Measurements from ENCODE around the gene GUK1. TPM values are rescaled to one million over a fixed set of nuclear protein-coding genes. Genes with fewer than 3 reads are reported as not detected.

GUK1 gene
- total and polyA plus RNA-seq, 2 of the 8 experiments (the other 6 are each of a cell fraction or from before 2014, with no cell fraction given) = 68.5 to 183 TPM

DNA sequence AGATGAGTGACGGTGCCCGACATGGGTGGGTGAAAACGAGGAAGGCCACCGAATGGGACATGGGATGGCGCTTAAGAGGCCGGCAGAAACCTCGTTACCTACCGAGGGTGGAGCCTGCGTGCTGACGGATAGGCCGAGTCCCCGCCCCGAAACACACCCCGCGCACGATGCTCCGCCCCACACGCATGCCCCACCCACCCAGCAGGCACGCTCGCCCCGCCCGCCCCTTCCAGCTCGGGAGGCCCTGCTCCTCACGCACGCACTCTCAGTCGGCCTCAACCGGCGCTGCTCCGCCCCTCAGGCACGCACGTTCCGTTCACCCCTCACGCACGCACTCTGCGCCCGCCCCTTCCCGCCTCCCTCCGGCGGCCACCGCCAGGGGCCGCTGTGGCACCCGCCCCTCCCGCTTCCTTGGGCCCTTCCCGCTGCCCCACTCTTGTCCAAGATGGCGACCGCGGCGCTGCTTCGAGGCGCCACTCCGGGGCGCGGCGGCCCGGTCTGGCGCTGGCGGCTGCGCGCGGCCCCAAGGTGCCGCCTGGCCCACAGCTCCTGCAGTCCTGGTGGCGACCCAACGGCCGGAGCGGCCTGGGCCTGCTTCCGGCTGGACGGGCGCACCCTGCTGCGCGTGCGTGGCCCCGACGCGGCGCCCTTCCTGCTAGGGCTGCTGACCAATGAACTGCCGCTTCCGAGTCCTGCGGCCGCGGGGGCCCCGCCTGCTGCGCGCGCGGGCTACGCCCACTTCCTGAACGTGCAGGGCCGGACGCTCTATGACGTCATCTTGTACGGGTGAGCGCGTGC lies 25.5 kb downstream of the GUK1 start, which contains the start of gene IBA57:
TSS of gene IBA57 (plus strand) at position 433 of the 798 bp plus-strand sequence. CDS start at position 446, 13 bp downstream.
- H4K91ac ChIP-seq (replicated peaks; ENCODE audit: insufficient read length, low read length) = peak within 1 kb of the TSS; percentile 75
- peak within 1 kb of the TSS; percentile 91 for H3K56ac ChIP-seq (replicated peaks; ENCODE audit: insufficient read length, low read depth, low read length)
- H3K4ac ChIP-seq (replicated peaks; ENCODE audit: insufficient read length, low read depth, low read length) = peak within 1 kb of the TSS; percentile 69
- H2BK12ac ChIP-seq (ENCODE audit: low read depth, low read length) = peak within 1 kb of the TSS; percentile 52; the same call in 1 of the 2 replicates
- ChIA-PET CTCF (ENCODE audit: partially characterized antibody) (interaction anchor here (0.6 to 6.2 kb wide), 13 partner anchors 10 to 910 kb away, joined by 3 to 40 read pairs (median 7); partner anchors contain the start of genes GJC2 and GUK1), POLR2A (ENCODE audit: partially characterized antibody) (interaction anchor here (0.7 to 6.5 kb wide), 21 partner anchors 9 to 292 kb away, joined by 3 to 44 read pairs (median 4); partner anchors contain the start of genes GUK1, MRPL55 and WNT3A)
- peak within 1 kb of the TSS; percentile 92 for H2BK15ac ChIP-seq (ENCODE audit: low read length)
- peak within 1 kb of the TSS; percentile 97 for H2BK120ac ChIP-seq (replicated peaks; ENCODE audit: low read depth, low read length)
- no peak within 1 kb of the TSS for H3K23ac ChIP-seq (ENCODE audit: insufficient read length)
- peaks cover 0 to 23% of the 10 kb centered on the region in 2 experiments; a peak in 2 of 4 replicates for H3K79me2 ChIP-seq (ENCODE audit: control insufficient read depth in 1 of 2, insufficient read depth in 2 of 2, low read length in 2 of 2)
- no peak within 1 kb of the TSS for H3K14ac ChIP-seq (ENCODE audit: insufficient read length)
- H3K27me3 ChIP-seq (replicated peaks in 1 of 4; ENCODE audit: control insufficient read depth in 3 of 4, extremely low read depth in 1 of 4, insufficient read depth in 3 of 4, low read length in 3 of 4) = peaks cover 0 to 3% (median 0%) of the 10 kb centered on the region in 4 experiments; a peak in 2 of 7 replicates
- DNase-seq (ENCODE audit: low read depth in 1 of 2, low spot score in 2 of 2) = peak; percentile 95 to 99
- H3K27ac ChIP-seq (ENCODE audit: low read depth, low read length) = peak within 1 kb of the TSS; percentile 99
- H3K79me1 ChIP-seq (ENCODE audit: low read depth, low read length) = peaks cover 2% of the 10 kb centered on the region; the same call in 1 of the 2 replicates
- H3K23me2 ChIP-seq (ENCODE audit: low read depth, low read length) = peaks cover 6% of the 10 kb centered on the region; the same call in 1 of the 2 replicates
- H4K20me1 ChIP-seq (replicated peaks in 1 of 2; ENCODE audit: control insufficient read depth in 1 of 2, insufficient read depth in 2 of 2, low read length in 2 of 2) = peaks cover 0 to 4% of the 10 kb centered on the region in 2 experiments
- no peak for FAIRE-seq
- peaks cover 0 to 12% (median 8%) of the 10 kb centered on the region in 4 experiments; a peak in 6 of 7 replicates for H3K4me1 ChIP-seq (replicated peaks in 1 of 4; ENCODE audit: control insufficient read depth in 3 of 4, insufficient read depth in 4 of 4, low read length in 3 of 4)
- no peaks in the 10 kb centered on the region for H3K36me3 ChIP-seq (ENCODE audit: control insufficient read depth in 2 of 4, insufficient read depth in 4 of 4, low read length in 3 of 4)
- peak within 1 kb of the TSS; percentile 53 for H4K5ac ChIP-seq (ENCODE audit: insufficient read length, low read depth, low read length)
- peak within 1 kb of the TSS; percentile 64 to 98 for H3K4me2 ChIP-seq (ENCODE audit: insufficient read depth in 1 of 2, low read depth in 2 of 2, low read length in 2 of 2)
- H2BK20ac ChIP-seq (ENCODE audit: low read length) = no peak within 1 kb of the TSS
- 0% methylated on average over 65 of the region's 93 CpGs; no CpG with 5 or more reads in 1 of the 2 experiments for WGBS, 2 experiments (ENCODE audit: extremely low coverage in 1 of 2, insufficient coverage in 1 of 2, insufficient read length in 1 of 2, insufficient replicate concordance in 2 of 2, low coverage in 1 of 2, low lambda C conversion rate in 2 of 2, missing lambda C conversion rate in 1 of 2)
- no peak within 1 kb of the TSS for H2AK5ac ChIP-seq (ENCODE audit: low read depth, low read length)
- no peaks in the 10 kb centered on the region for H3K9me3 ChIP-seq (ENCODE audit: insufficient read depth in 2 of 2, low read depth in 1 of 2, low read length in 1 of 2)
- peak within 1 kb of the TSS; percentile 66 for H2BK5ac ChIP-seq (ENCODE audit: low read depth, low read length)
- H3K18ac ChIP-seq (ENCODE audit: extremely low read depth, low read length) = peak within 1 kb of the TSS; percentile 44; the same call in 1 of the 2 replicates
- H2AFZ ChIP-seq (ENCODE audit: low read length) = peak within 1 kb of the TSS; percentile 99
- peak within 1 kb of the TSS; percentile 100 for H4K8ac ChIP-seq (ENCODE audit: extremely low read depth, insufficient read depth, low read length)
- peak within 1 kb of the TSS; percentile 54 to 79 (median 62) for H3K4me3 ChIP-seq (ENCODE audit: extremely low read depth in 1 of 4, insufficient read depth in 2 of 4, low read depth in 3 of 4, low read length in 4 of 4)
- H3K9ac ChIP-seq (replicated peaks in 1 of 4; ENCODE audit: extremely low read depth in 1 of 4, low read depth in 3 of 4, low read length in 3 of 4) = peak within 1 kb of the TSS; percentile 64 to 98 (median 95)
- TF ChIP-seq SAP30 (IDR thresholded peaks at IDR 0.05; ENCODE audit: insufficient read depth, insufficient replicate concordance, low read length) (no peak), POU5F1 (IDR thresholded peaks at IDR 0.05; ENCODE audit: low read depth, low read length) (no peak), KDM1A (IDR thresholded peaks at IDR 0.05; ENCODE audit: borderline replicate concordance, low read length) (no peak), KDM5A (IDR thresholded peaks at IDR 0.05; ENCODE audit: low read length) (no peak), PHF8 (conservative IDR thresholded peaks at IDR 0.05; ENCODE audit: low read depth, low read length) (peak; percentile 100), GTF2F1 (IDR thresholded peaks at IDR 0.05; ENCODE audit: borderline replicate concordance, low read depth, low read length) (peak; percentile 55), TCF12 (IDR thresholded peaks at IDR 0.05; ENCODE audit: low read depth, low read length) (no peak), SP4 (IDR thresholded peaks at IDR 0.05; ENCODE audit: low read length) (peak; percentile 89; the same call in 1 of the 2 replicates), POLR2A (IDR thresholded peaks at IDR 0.05; ENCODE audit: control extremely low read depth in 1 of 2, low read depth in 2 of 2, low read length in 2 of 2) (peak in 1 of 2 experiments; percentile 99; a peak in 2 of 3 replicates), JUN (IDR thresholded peaks at IDR 0.05; ENCODE audit: low read depth, low read length) (0 out of 2 replicates have a peak, but pooled peaks have one; percentile 41), SUZ12 (IDR thresholded peaks at IDR 0.05; ENCODE audit: low read length) (no peak)
